RWPE1 (cell line): ENCODE measurements around the gene B4GALT2.

Experiments used
- CTCF ChIA-PET: fragments of 350-600 bp; sonication (Branson Sonifier 250); formaldehyde crosslinking; extraction: SDS; loops from one replicate; lab custom pipeline; 2021; lab: Yijun Ruan, JAX
- POLR2A ChIA-PET: fragments of 400-600 bp; formaldehyde crosslinking; extraction: SDS; loops from one replicate; lab custom pipeline; 2020; ENCODE audit warnings: antibody characterized with exemption; ENCODE audit not compliant: low non-redundant PET; lab: Yijun Ruan, JAX
- DNase-seq: peaks from one replicate; pipeline ENCODE4 v3.0.0; 2012; ENCODE audit warnings: low spot score
- H3K27ac ChIP-seq: fragments of 450-650 bp; 2 replicates; pipeline ENCODE4 v1.5.1; 2017
- CTCF ChIP-seq: fragments of 450-650 bp; conservative IDR thresholded peaks from 2 replicates; pipeline ENCODE4 v1.5.1; 2017; ENCODE audit warnings: low read depth, mild to moderate bottlenecking

B4GALT2 gene

GRCh38 chr1:44032170-44032790, 53.3 kb downstream of the B4GALT2 start:
- ChIA-PET CTCF (interaction anchor here (0.6 to 1.0 kb wide), 4 partner anchors 15 to 568 kb away, joined by 3 to 4 read pairs (median 4); no protein-coding TSS in a partner anchor), POLR2A (no interaction called here)
- peak overlapping the region; percentile 96 for H3K27ac ChIP-seq
- no peak for DNase-seq
- TF ChIP-seq CTCF = no peak

DNA sequence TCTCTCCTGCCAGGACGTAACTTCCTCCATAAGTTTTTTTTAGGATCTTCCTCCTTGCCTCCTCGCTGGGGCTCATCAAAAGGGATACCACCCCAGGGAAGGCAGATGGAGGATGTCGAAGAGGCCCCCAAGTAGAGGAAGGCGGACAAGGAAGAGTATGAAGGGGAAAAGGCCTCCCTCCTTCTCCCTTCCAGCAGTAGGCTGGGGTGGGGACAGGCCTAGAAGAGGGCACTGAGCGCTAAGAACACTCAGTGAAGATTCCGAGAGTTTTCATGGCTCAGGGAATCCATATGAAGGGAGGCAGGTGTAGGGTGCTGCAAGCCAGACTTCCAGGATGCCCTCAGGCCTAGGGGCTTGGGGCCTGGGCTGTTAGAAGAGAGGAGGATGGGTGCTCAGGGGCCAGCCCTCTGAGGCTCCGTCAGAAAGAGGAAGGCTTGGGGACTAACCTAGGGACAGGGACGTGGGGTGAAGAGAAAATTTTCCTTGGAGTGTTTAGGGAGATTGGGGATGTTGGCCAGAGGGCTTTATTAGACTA, 54.1 kb downstream of the B4GALT2 start:
- ChIA-PET POLR2A (no interaction called here), CTCF (interaction anchor here (0.6 to 1.9 kb wide), 3 partner anchors 14 to 567 kb away, joined by 4 to 9 read pairs (median 4); no protein-coding TSS in a partner anchor)
- TF ChIP-seq CTCF = no peak
- peak overlapping the region; percentile 96 for H3K27ac ChIP-seq
- no peak for DNase-seq

DNA sequence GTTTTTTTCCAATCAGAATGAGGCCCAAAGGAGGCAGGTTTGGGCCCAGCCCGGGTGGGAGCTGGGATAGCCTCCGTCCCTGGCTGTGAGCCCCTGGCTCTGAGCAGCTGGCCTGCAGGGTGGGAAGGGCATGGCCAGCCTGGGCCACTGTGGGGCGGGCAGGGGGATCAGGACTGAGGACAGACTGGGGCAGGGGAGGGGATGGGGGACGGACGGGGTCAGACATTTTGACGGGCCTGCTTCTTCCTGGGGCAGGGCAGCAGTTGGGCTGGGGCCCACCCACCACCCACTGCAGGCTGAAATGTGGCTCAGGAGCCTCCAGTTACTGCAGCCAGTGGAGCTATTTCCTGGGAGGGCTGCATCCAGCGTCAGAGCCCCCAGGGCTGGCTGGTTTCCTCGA, 54.7 kb downstream of the B4GALT2 start:
- no peak for TF ChIP-seq CTCF
- POLR2A ChIA-PET = no interaction called here
- H3K27ac ChIP-seq = peak overlapping the region; percentile 96
- CTCF ChIA-PET = interaction anchor here (0.9 to 1.9 kb wide), 3 partner anchors 28 to 270 kb away, joined by 3 to 9 read pairs (median 5); no protein-coding TSS in a partner anchor
- no peak for DNase-seq

DNA sequence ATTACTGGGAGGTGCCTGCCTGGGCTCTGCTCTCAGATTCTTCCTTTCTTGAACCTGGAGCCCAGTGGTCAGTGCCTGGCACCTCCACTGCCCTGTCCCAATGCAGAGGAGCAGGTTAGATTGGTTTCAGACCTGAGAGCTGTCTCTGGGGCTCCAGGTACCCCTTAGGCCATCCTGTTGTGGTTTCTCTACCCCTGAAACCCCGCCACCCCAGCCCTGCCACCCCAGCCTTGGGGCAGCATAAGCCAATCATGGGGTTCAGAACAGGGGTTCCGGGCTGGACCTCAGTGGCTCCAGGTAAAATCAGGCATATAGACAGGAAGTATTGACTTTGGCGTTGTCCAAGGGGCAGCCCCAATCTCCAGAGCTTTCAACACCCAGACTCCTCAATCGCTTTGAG, 55.4 kb downstream of the B4GALT2 start:
- no peak for TF ChIP-seq CTCF
- H3K27ac ChIP-seq = peak overlapping the region; percentile 96
- DNase-seq = no peak
- ChIA-PET POLR2A (no interaction called here), CTCF (interaction anchor here (0.9 to 1.9 kb wide), 3 partner anchors 29 to 271 kb away, joined by 3 to 9 read pairs (median 5); no protein-coding TSS in a partner anchor)

DNA sequence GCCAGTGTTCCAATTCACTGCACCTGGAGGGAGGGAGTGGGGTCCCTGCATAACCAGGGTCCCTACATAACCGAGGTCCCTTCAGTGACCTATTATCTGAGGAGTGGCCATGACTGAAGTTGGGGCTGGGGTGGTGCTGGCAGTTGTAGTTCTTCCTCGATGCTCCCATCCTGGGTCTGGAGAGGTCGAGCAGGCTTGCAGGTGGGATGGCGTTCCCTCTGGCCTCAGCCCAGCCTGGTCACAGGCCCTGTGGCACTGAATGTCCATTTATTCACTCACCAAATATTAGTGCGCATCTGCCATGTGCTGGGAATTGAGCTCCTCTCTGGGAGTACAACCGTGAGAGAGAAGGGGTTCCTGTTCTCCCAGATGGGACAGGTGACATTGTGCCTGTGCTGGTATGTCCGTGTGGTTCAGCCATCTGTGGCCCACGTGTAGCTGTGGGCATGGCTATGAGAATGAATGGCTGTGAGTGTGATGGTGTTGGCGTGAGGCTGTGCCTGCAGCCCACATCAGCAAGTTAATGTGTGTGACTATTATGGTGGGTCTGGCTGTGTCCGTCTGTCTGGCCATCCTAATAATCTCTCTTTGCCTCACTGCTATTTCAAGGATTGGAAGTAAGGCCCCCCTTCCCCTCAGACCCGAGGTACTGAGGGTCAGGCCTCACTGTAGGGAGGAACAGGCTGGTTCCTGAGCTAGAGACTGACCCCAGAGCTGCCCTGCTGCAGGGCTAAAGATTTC, 56.1 kb downstream of the B4GALT2 start:
- no peak for TF ChIP-seq CTCF
- CTCF ChIA-PET = interaction anchor here (0.6 to 3.7 kb wide), 3 partner anchors 30 to 639 kb away, joined by 3 to 43 read pairs (median 9); partner anchors contain the start of gene TMEM53
- POLR2A ChIA-PET = no interaction called here
- no peak for DNase-seq
- H3K27ac ChIP-seq = peak overlapping the region; percentile 96

GRCh38 chr1:44035726-44036408, 56.9 kb downstream of the B4GALT2 start:
- ChIA-PET POLR2A (no interaction called here), CTCF (interaction anchor here (0.5 to 3.7 kb wide), 10 partner anchors 12 to 638 kb away, joined by 3 to 43 read pairs (median 4); partner anchors contain the start of gene TMEM53)
- DNase-seq = no peak
- peak overlapping the region; percentile 96 for H3K27ac ChIP-seq
- no peak for TF ChIP-seq CTCF
